ENCODE data around the gene HIGD2A. TPM values are rescaled to one million over a fixed set of nuclear protein-coding genes. Genes with fewer than 3 reads are reported as not detected.

Gene HIGD2A
- total RNA-seq, 2 donors from 2014 or later: 114 to 120 TPM

DNA sequence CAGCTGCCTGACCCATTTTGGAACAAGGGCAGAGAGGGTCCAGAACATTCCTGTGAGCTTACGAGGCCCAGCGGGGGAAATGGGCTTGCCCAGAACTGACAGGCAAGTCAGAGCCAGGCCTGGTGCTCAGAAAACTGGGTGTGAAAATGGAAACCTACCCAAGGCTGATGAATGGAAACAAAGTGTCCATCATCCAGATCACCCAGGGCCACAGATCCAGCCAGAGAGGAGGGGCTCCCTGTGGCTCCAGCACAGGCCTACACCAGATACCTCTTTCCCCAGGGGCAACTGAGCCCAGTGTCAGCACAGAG lies 24.7 kb downstream of the HIGD2A start:
- H3K27ac Mint-ChIP-seq: no peak overlapping the region
- H3K9me3 Mint-ChIP-seq: no peaks in the 10 kb centered on the region
- H3K27me3 Mint-ChIP-seq: no peaks in the 10 kb centered on the region
- peaks cover 26% of the 10 kb centered on the region for H3K4me1 Mint-ChIP-seq
- peaks cover 33% of the 10 kb centered on the region for H3K36me3 Mint-ChIP-seq (ENCODE audit: low read depth)
- no peak for ATAC-seq (replicated peaks)
- H3K4me3 Mint-ChIP-seq: no peak overlapping the region

DNA sequence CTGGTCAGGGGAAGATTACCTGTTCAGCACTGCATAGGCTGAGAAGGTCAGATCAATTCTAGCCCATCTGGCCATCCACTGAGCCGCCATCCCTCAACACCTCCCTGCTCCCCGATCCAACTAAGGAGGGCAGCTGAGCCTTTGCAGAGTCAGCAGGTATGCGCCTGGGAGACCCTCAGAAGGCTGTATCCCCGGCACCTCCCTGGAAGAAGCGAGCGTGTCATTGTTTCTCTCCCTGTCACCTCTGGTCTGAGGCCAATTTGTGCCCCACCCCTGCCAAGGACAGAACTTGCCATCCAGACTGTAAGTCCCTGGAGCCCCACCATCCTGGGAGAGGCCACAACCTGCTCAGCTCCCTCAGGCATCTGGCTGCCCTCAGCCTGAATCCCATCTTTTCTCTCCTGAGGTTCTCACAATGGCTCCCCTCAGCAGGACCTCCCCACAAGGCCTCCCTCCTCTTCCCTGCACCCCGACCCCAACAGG lies 25.2 kb downstream of the HIGD2A start:
- Mint-ChIP-seq H3K4me1 (peaks cover 26% of the 10 kb centered on the region), H3K9me3 (no peaks in the 10 kb centered on the region), H3K36me3 (ENCODE audit: low read depth) (peaks cover 27% of the 10 kb centered on the region), H3K27ac (peak overlapping the region; percentile 68), H3K4me3 (peak overlapping the region; percentile 86), H3K27me3 (no peaks in the 10 kb centered on the region)
- ATAC-seq (replicated peaks): no peak

DNA sequence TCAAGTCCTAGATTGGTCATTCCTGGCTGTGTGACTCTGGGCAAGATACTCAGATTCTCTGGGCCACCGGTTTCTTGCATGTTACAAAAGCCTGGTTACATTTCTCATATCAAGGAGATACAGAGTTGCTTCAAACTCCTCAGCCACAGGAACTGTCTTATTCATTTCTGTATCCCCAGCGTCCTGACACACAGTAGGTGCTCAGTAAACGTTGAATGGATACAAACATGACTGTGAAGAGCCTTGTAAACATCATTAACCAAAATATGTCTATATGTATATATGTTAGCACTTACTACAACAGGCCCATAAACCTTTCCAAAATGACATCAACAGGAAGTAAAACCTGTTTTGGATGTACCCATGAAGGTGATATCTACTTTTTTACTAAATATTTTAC lies 26.2 kb downstream of the HIGD2A start:
- no peak for ATAC-seq (replicated peaks)
- peak overlapping the region; percentile 68 for H3K27ac Mint-ChIP-seq

DNA sequence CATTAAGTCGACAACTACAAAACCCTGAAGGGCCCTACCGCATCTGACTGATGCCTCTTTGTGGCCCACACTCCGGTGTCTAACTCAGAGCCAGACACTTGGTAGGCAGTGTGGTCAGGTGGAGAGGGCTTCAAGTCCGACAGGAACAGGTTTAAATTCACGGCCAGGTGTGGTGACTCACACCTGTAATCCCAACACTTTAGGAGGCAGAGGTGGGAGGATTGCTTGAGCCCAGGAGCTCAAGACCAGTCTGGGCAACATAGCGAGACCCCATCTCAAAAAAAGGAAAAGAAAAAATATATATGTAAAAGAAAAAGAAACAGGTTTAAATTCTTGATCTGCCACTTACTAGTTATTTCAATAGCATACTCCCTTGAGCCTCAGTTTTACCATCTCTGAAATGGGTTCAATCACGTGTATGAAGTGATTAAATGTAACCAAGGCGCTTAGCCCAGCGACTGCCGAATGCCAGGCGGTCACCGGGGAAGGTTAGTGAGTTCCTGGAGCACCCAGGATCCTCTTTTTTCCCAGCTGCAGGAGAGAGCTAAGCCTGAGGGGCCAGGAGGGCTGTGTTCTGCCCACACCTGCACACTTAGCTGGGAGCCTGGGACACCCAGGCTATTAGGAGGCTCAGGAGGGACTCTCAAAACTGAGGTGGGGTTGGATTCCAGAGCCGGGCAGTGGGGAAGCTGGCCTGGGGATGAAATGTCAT lies 26.8 kb downstream of the HIGD2A start:
- H3K4me1 Mint-ChIP-seq: peaks cover 26% of the 10 kb centered on the region
- H3K27me3 Mint-ChIP-seq: no peaks in the 10 kb centered on the region
- no peak for ATAC-seq (replicated peaks)
- peak overlapping the region; percentile 86 for H3K4me3 Mint-ChIP-seq
- H3K27ac Mint-ChIP-seq: peak overlapping the region; percentile 68
- peaks cover 11% of the 10 kb centered on the region for H3K36me3 Mint-ChIP-seq (ENCODE audit: low read depth)
- H3K9me3 Mint-ChIP-seq: no peaks in the 10 kb centered on the region

More for the DNA sequence above, 26.2 kb downstream of the HIGD2A start:
- H3K4me1 Mint-ChIP-seq: peaks cover 26% of the 10 kb centered on the region
- peaks cover 18% of the 10 kb centered on the region for H3K36me3 Mint-ChIP-seq (ENCODE audit: low read depth)
- H3K4me3 Mint-ChIP-seq: peak overlapping the region; percentile 86
- H3K27me3 Mint-ChIP-seq: no peaks in the 10 kb centered on the region
- no peaks in the 10 kb centered on the region for H3K9me3 Mint-ChIP-seq

DNA sequence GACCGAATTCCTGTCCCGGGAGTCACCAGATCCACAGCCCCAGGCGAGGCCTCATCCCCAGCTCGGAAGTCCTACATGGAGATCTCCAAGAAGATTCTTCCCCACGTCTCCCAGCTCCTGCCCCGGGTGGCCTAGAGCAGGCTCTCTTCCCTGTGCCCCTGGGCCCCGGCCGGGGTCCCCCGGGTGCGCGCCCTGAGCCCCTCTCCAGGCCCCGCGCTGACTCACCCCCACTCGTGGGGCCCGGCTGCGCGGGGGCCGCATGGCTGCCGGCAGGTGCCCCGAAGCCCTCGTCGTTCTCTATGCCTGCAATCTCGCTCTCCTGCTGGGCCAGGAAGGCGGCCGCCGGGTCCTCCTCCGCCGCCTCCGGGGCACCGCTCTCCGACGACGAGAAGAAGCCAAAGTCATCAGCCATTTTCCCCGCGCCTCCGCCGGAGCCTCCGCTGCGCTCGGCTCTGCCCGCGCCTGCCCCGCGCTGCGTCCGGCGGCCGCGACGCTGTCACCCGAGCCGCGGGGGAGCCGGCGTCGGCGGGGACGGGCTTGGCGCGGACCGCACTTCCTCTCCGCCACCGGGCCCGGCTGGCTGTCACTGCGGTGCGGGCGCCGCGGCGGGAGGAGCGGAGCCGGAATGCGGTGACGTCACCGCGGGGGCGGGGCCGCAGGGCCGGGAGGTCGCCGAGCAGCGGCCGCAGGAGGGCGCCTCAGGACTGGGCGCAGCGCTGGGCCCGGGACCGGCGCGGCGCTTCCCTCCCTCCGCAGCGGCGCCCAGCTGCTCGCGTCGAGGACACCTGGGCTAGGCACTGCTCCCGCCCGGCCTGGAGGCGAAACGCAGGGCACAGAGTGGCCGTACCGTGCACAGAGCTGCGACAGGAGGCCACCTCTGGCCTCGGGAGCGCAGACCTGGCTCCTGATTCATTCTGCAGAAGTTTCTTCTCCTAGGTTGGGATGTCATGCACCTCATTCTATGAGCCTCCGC lies 27.7 kb downstream of the HIGD2A start, which contains the start of gene CLTB:
Gene CLTB (minus strand): TSS at position 588 of the 973 bp plus-strand sequence. CDS start 176 bp downstream, at position 412.
- peak; percentile 98 for ATAC-seq (replicated peaks)
- Mint-ChIP-seq H3K27ac (peak within 1 kb of the TSS; percentile 68), H3K27me3 (no peaks in the 10 kb centered on the region), H3K4me1 (peaks cover 22% of the 10 kb centered on the region), H3K9me3 (no peaks in the 10 kb centered on the region), H3K36me3 (ENCODE audit: low read depth) (peaks cover 2% of the 10 kb centered on the region), H3K4me3 (peak within 1 kb of the TSS; percentile 86)

DNA sequence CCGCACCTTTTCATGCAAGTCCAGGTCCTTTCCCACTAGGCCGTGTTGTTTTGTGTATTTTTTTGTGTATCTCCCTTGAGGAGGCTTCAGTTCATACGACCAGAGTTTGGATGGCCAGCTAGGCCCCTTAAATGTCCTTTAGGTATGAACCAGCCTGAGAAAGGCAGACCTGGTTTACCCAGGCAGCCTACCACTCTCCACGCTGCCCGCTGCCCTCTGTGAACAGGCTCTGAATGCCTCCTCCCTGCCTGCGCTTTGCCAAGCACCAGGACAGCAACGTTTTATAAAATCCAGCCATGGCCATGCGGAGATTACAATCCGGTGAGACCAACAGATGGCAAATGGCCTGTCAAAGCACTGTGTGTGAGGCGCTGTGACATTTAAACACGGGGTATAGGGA lies 28.4 kb downstream of the HIGD2A start:
- ATAC-seq (replicated peaks): no peak
- H3K36me3 Mint-ChIP-seq (ENCODE audit: low read depth): no peaks in the 10 kb centered on the region
- H3K4me3 Mint-ChIP-seq: peak overlapping the region; percentile 86
- no peak overlapping the region for H3K27ac Mint-ChIP-seq
- H3K27me3 Mint-ChIP-seq: no peaks in the 10 kb centered on the region
- H3K4me1 Mint-ChIP-seq: peaks cover 16% of the 10 kb centered on the region
- no peaks in the 10 kb centered on the region for H3K9me3 Mint-ChIP-seq

DNA sequence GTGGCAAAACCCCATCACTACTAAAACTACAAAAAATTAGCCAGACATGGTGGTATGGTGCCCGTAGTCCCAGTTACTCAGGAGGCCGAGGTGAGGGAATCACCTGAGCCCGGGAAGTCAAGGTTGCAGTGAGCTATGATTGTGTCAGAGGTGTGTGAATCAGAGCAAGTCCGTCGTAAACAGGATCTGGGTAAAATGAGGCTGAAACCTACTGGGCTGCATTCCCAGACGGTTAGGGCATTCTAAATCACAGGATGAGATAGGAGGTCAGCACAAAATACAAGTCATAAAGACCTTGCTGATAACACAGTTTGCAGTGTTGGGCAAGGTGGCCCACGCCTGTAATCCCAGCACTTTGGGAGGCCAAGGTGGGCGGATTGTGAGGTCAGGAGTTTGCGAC lies 29.7 kb downstream of the HIGD2A start:
- Mint-ChIP-seq H3K9me3 (no peaks in the 10 kb centered on the region), H3K4me1 (peaks cover 16% of the 10 kb centered on the region), H3K4me3 (no peak overlapping the region), H3K27me3 (no peaks in the 10 kb centered on the region), H3K36me3 (ENCODE audit: low read depth) (no peaks in the 10 kb centered on the region), H3K27ac (no peak overlapping the region)
- no peak for ATAC-seq (replicated peaks)

DNA sequence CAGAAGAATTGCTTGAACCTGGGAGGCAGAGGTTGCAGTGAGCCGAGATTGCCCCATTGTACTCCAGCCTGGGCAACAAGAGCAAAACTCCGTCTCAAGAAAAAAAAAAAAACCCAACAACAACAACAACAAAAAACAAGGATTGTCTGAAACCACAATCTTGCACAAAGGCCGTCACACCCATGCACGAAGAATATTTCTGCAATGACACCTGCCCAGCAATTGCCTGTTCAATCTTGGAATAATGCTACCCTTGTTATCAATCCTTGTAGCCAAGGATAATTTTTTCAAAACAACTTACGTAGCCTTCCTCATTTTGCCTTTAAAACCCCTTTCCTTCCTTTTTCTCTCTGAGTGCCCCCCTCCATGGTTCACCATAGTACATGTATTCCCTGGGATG lies 31.5 kb downstream of the HIGD2A start:
- Mint-ChIP-seq H3K4me3 (no peak overlapping the region), H3K27ac (no peak overlapping the region), H3K36me3 (ENCODE audit: low read depth) (no peaks in the 10 kb centered on the region), H3K27me3 (no peaks in the 10 kb centered on the region), H3K4me1 (peaks cover 12% of the 10 kb centered on the region), H3K9me3 (no peaks in the 10 kb centered on the region)
- no peak for ATAC-seq (replicated peaks)

DNA sequence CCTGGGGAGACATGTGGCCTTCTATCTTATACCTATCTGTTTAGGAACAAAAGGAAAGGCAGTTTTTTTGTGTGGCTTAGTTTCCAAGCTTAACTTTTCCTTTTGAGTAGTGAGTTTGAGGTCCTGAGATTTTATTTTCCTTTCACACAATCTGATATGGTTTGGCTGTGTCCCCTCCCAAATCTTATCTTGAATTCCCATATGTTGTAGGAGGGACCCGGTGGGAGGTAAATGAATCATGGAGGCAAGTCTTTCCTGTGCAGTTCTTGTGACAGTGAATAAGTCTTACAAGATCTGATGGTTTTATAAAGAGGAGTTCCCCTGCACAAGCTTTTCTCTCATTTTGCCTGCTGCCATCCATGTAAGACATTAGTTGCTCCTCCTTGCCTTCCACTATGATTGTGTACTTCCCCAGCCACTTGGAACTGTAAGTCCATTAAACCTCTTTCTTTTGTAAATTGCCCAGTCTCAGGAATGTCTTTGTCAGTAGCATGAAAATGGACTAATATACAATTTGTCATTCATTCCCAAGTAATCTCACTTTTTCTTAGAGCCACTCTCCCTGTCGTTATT lies 32.5 kb downstream of the HIGD2A start:
- Mint-ChIP-seq H3K4me3 (no peak overlapping the region), H3K4me1 (peaks cover 7% of the 10 kb centered on the region), H3K36me3 (ENCODE audit: low read depth) (no peaks in the 10 kb centered on the region), H3K9me3 (no peaks in the 10 kb centered on the region), H3K27ac (no peak overlapping the region), H3K27me3 (no peaks in the 10 kb centered on the region)
- ATAC-seq (replicated peaks): no peak

DNA sequence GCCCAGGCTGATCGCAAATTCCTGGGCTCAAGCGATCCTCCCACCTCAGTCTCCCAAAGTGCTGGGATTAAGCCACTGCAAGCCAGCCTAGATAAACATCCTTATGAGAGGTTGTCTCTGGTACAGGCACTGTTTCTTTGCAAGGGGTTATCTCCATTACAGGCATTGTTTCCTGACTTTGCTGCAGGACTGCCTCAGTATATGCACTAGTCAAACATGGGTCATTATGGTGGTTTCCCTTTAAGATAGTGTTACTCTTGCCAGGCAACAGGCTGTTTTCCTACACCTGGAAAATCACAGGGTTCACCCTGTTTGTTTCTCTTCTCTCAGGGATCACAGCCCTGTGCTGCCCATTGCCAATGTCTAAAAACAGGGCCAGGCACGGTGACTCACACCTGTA lies 35.6 kb downstream of the HIGD2A start:
- no peak overlapping the region for H3K4me3 Mint-ChIP-seq
- H3K36me3 Mint-ChIP-seq (ENCODE audit: low read depth): no peaks in the 10 kb centered on the region
- no peak overlapping the region for H3K27ac Mint-ChIP-seq
- H3K4me1 Mint-ChIP-seq: no peaks in the 10 kb centered on the region
- no peak for ATAC-seq (replicated peaks)
- H3K27me3 Mint-ChIP-seq: no peaks in the 10 kb centered on the region
- no peaks in the 10 kb centered on the region for H3K9me3 Mint-ChIP-seq

DNA sequence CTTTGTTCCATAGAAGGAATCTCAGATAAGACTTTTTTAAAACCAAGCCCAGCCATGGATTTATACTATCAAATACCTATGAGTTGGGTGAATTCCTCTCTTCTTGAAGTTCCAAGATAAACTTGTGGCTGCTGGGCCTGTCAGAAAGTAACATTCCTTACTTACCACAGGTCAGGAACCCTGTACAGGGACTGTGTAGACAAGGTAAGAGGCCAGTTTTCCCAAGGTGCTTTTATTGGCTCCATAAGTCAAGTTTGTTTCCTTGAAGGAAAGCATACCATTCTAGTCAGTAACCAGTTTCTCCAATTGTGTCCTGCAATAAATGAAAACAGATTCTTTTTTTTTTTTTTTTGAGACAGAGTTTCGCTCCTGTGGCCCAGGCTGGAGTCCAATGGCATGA lies 36.6 kb downstream of the HIGD2A start:
- Mint-ChIP-seq H3K4me3 (no peak overlapping the region), H3K36me3 (ENCODE audit: low read depth) (no peaks in the 10 kb centered on the region), H3K4me1 (no peaks in the 10 kb centered on the region), H3K27ac (no peak overlapping the region), H3K9me3 (no peaks in the 10 kb centered on the region), H3K27me3 (no peaks in the 10 kb centered on the region)
- no peak for ATAC-seq (replicated peaks)

DNA sequence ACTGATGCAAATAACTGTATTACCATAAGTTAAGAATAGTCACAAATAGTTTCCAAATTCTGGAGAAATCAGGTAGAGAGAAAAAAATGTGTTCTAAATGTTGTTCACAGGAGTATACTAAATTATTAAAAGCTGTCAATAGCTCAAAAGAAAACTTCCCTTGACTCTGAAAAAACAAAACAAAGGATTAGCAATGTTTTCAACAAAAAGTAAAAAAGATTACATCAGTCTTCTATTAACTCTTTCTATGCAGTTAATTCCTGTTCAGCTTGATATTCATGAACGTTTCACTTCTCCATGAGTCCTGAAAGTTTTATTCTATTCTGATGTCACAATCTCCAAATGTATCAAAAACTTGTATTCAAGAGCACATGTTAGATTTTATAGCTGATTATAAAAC lies 37.2 kb downstream of the HIGD2A start:
- no peak for ATAC-seq (replicated peaks)
- no peaks in the 10 kb centered on the region for H3K27me3 Mint-ChIP-seq
- no peaks in the 10 kb centered on the region for H3K36me3 Mint-ChIP-seq (ENCODE audit: low read depth)
- no peak overlapping the region for H3K4me3 Mint-ChIP-seq
- H3K4me1 Mint-ChIP-seq: no peaks in the 10 kb centered on the region
- H3K9me3 Mint-ChIP-seq: no peaks in the 10 kb centered on the region
- no peak overlapping the region for H3K27ac Mint-ChIP-seq

DNA sequence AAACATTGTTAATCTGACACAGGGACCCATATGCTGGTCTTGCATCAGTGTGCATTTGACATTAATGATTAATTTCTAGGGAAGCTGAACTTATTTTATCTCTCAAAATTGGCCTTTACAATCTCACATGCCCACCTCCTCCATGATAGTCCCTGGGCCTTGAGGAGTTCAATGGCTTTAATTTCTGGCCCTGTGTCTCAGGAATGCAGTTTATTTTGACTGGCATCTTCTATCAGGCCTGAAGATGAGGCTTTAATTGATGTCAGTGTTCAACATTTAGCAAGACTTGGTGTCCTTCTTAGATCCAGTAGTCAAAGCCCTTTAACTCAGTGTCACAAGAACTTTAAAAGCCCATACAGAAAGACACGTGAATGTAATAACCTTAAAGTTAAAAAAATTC lies 38.3 kb downstream of the HIGD2A start:
- ATAC-seq (replicated peaks): no peak
- Mint-ChIP-seq H3K27ac (no peak overlapping the region), H3K9me3 (no peaks in the 10 kb centered on the region), H3K27me3 (no peaks in the 10 kb centered on the region), H3K4me1 (no peaks in the 10 kb centered on the region), H3K36me3 (ENCODE audit: low read depth) (no peaks in the 10 kb centered on the region), H3K4me3 (no peak overlapping the region)

DNA sequence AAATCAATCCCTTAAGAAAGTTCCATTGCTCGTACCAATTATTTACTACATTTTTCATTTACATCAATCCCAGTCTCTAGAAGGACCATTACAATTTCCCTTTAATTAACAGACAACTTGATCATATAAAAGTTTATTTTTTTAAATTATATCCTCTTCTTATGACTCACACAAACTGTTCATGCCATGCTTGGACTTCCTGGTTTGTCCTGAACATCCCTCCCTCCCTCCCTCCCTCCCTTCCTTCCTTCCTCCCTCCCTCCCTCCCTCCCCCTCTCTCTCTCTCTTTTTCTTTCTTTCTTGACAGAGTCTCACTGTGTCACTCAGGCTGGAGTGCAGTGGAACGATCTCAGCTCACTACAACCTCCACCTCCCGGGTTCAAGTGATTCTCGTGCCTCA lies 39.4 kb downstream of the HIGD2A start:
- ATAC-seq (replicated peaks): no peak
- no peaks in the 10 kb centered on the region for H3K4me1 Mint-ChIP-seq
- H3K27ac Mint-ChIP-seq: no peak overlapping the region
- no peak overlapping the region for H3K4me3 Mint-ChIP-seq
- no peaks in the 10 kb centered on the region for H3K9me3 Mint-ChIP-seq
- peaks cover 3% of the 10 kb centered on the region for H3K27me3 Mint-ChIP-seq
- H3K36me3 Mint-ChIP-seq (ENCODE audit: low read depth): no peaks in the 10 kb centered on the region
